IPS DF 6.9 (cell line): ENCODE measurements around the gene ZCCHC3.
"Not testable (repeated sequence)": the region's sequence is repeated elsewhere in the genome, so short reads cannot be mapped to it uniquely, and the experiment has no call there.

Experiments
- DNase-seq: peaks from one replicate; pipeline ENCODE4 v3.0.0-alpha.2; 2013; ENCODE audit warnings: low read depth, low spot score
- H3K27ac ChIP-seq: one replicate; pipeline ENCODE4 v1.5.1; 2013; ENCODE audit warnings: low read length, control low read depth
- H3K27me3 ChIP-seq: 2 replicates; pipeline ENCODE4 v1.6.1; 2013; ENCODE audit warnings: mild to moderate bottlenecking, low read length; ENCODE audit not compliant: control insufficient read depth, insufficient read depth
- H3K36me3 ChIP-seq: 2 replicates; pipeline ENCODE4 v1.6.1; 2013; ENCODE audit warnings: low read length; ENCODE audit not compliant: control insufficient read depth, insufficient read depth
- H3K4me1 ChIP-seq: 2 replicates; pipeline ENCODE4 v1.6.1; 2013; ENCODE audit warnings: low read length; ENCODE audit not compliant: control insufficient read depth, insufficient read depth
- H3K4me3 ChIP-seq: 2 replicates; pipeline ENCODE4 v1.5.1; 2013; ENCODE audit warnings: mild to moderate bottlenecking, low read length
- H3K9me3 ChIP-seq: 2 replicates; pipeline ENCODE4 v1.6.1; 2013; ENCODE audit warnings: low read length, inconsistent platforms; ENCODE audit not compliant: control insufficient read depth, insufficient read depth
- WGBS: extraction: QIAGEN DNeasy Blood & Tissue Kit; methylation state at CpG from one replicate; pipeline ENCODE4 v1.1.7; 2013; ENCODE audit warnings: mixed read lengths, missing lambda C conversion rate; ENCODE audit not compliant: insufficient read length, insufficient coverage; 5-methylcytosine and 5-hydroxymethylcytosine counted together

ZCCHC3 gene

DNA sequence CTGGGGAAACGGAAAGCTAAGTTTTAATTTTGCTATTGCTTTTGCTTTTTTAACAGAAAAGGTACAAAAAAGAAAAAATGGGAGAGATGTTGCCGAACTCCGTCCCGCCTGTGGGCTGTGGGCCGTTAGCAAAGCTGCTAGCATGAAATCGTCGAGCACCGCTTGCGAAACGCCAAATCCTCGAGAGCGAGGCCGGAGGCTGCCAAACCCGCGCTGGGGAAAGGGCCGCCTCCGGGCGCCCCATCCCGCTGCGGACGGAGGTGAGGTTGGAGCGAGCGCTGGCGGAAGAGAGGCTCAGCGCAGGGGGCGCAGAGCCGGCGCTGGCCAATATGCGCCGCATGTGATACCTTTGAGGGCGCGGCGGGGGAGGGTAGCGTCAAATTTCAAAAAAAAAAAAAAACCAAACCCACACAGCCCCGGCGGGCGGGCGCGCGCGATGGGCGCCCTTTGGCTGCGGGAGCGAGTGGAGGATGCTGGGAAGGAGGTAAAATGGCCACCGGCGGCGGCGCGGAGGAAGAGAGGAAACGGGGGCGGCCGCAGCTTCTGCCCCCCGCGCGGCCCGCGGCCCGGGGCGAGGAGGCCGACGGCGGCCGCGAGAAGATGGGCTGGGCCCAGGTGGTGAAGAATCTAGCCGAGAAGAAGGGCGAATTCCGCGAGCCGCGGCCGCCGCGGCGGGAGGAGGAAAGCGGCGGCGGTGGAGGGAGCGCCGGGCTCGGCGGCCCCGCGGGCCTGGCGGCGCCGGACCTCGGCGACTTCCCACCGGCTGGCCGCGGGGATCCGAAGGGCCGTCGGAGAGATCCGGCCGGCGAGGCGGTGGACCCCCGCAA lies at the start of gene ZCCHC3:
Gene ZCCHC3 (plus strand): TSS at position 473 of the 827 bp plus-strand sequence. CDS start 17 bp downstream, at position 490.
- no peaks in the 10 kb centered on the region for H3K9me3 ChIP-seq
- no peak within 1 kb of the TSS for H3K27ac ChIP-seq
- no peaks in the 10 kb centered on the region for H3K36me3 ChIP-seq
- WGBS = no CpG with 5 or more reads among the region's 99 CpGs
- no peaks in the 10 kb centered on the region for H3K27me3 ChIP-seq
- peak within 1 kb of the TSS; percentile 66 for H3K4me3 ChIP-seq
- peaks cover 5% of the 10 kb centered on the region; the same call in 1 of the 2 replicates for H3K4me1 ChIP-seq
- peak; percentile 61 for DNase-seq

- DNase-seq = no peak
- no CpG with 5 or more reads among the region's 2 CpGs for WGBS
- Histone ChIP-seq H3K27me3 (peaks cover 25% of the 10 kb centered on the region), H3K9me3 (no peaks in the 10 kb centered on the region), H3K4me1 (no peaks in the 10 kb centered on the region), H3K36me3 (no peaks in the 10 kb centered on the region), H3K27ac (no peak overlapping the region), H3K4me3 (no peak overlapping the region)
Observed at GRCh38 chr20:251354-251753, 46.0 kb upstream of the ZCCHC3 start.

DNA sequence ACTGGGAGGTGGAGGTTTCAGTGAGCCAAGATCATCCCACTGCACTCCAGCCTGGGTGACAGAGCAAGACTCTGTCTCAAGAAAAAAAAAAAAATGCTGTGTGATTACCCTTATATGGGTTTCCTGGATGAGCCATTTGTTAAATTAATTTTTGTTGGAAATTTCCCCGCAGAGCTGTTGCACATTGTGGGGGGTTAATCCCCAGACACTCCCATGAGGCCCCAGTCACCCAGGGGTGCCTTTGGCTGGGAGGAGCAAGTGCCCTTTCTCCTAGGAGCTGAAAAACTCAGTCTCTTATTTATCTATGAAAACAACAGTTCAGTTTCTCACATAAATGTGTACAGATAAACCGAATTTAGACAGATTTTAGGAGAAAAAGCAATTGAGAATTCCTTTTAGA lies 44.6 kb upstream of the ZCCHC3 start:
- Histone ChIP-seq H3K36me3 (no peaks in the 10 kb centered on the region), H3K27me3 (peaks cover 32% of the 10 kb centered on the region), H3K9me3 (no peaks in the 10 kb centered on the region), H3K27ac (no peak overlapping the region), H3K4me1 (no peaks in the 10 kb centered on the region), H3K4me3 (no peak overlapping the region)
- DNase-seq = no peak
- no CpG with 5 or more reads among the region's 2 CpGs for WGBS

GRCh38 chr20:253447-253846 lies 43.9 kb upstream of the ZCCHC3 start:
- peaks cover 37% of the 10 kb centered on the region for H3K27me3 ChIP-seq
- not testable (repeated sequence) for H3K36me3 ChIP-seq, DNase-seq, H3K27ac ChIP-seq, H3K9me3 ChIP-seq, H3K4me1 ChIP-seq, H3K4me3 ChIP-seq
- no CpG with 5 or more reads among the region's 6 CpGs for WGBS

- Histone ChIP-seq H3K27me3 (peaks cover 27% of the 10 kb centered on the region), H3K36me3 (no peaks in the 10 kb centered on the region), H3K27ac (no peak within 1 kb of the TSS), H3K9me3 (no peaks in the 10 kb centered on the region), H3K4me1 (no peaks in the 10 kb centered on the region), H3K4me3 (no peak within 1 kb of the TSS)
- WGBS = no CpG with 5 or more reads among the region's 7 CpGs
- DNase-seq = no peak
Observed at GRCh38 chr20:257419-257818, 40.0 kb upstream of the ZCCHC3 start, which contains the start of gene DEFB132. DEFB132 (plus strand) TSS chr20:257724; CDS start chr20:257779, 55 bp downstream.

GRCh38 chr20:258269-258858 lies 39.0 kb upstream of the ZCCHC3 start:
- no peak overlapping the region for H3K4me3 ChIP-seq

GRCh38 chr20:258963-259362 lies 38.4 kb upstream of the ZCCHC3 start:
- WGBS = no CpG with 5 or more reads among the region's 8 CpGs
- Histone ChIP-seq H3K9me3 (no peaks in the 10 kb centered on the region), H3K27me3 (peaks cover 20% of the 10 kb centered on the region; the same call in 1 of the 2 replicates), H3K27ac (no peak overlapping the region), H3K36me3 (no peaks in the 10 kb centered on the region), H3K4me3 (no peak overlapping the region), H3K4me1 (no peaks in the 10 kb centered on the region)
- DNase-seq = no peak

More at GRCh38 chr20:258269-258858, 39.0 kb upstream of the ZCCHC3 start:
- no peaks in the 10 kb centered on the region for H3K9me3 ChIP-seq
- WGBS = no CpG with 5 or more reads among the region's 4 CpGs
- H3K27me3 ChIP-seq = peaks cover 21% of the 10 kb centered on the region; the same call in 1 of the 2 replicates
- no peaks in the 10 kb centered on the region for H3K4me1 ChIP-seq
- DNase-seq = no peak
- H3K36me3 ChIP-seq = no peaks in the 10 kb centered on the region
- no peak overlapping the region for H3K27ac ChIP-seq

- H3K27ac ChIP-seq = no peak overlapping the region
- peaks cover 20% of the 10 kb centered on the region; the same call in 1 of the 2 replicates for H3K27me3 ChIP-seq
- no peak overlapping the region for H3K4me3 ChIP-seq
- H3K36me3 ChIP-seq = no peaks in the 10 kb centered on the region
- WGBS = no CpG with 5 or more reads among the region's 2 CpGs
- H3K9me3 ChIP-seq = no peaks in the 10 kb centered on the region
- no peak for DNase-seq
- H3K4me1 ChIP-seq = no peaks in the 10 kb centered on the region
Observed at GRCh38 chr20:259981-260380, 37.4 kb upstream of the ZCCHC3 start.

GRCh38 chr20:263701-264100 lies 33.7 kb upstream of the ZCCHC3 start:
- no peak overlapping the region for H3K4me3 ChIP-seq
- no peak for DNase-seq
- H3K27me3 ChIP-seq = peaks cover 10% of the 10 kb centered on the region; the same call in 1 of the 2 replicates
- H3K9me3 ChIP-seq = no peaks in the 10 kb centered on the region
- no peaks in the 10 kb centered on the region for H3K4me1 ChIP-seq
- WGBS = no CpG with 5 or more reads among the region's 13 CpGs
- no peak overlapping the region for H3K27ac ChIP-seq
- no peaks in the 10 kb centered on the region for H3K36me3 ChIP-seq

GRCh38 chr20:266596-267562 lies 30.5 kb upstream of the ZCCHC3 start:
- Histone ChIP-seq H3K36me3 (no peaks in the 10 kb centered on the region), H3K4me1 (no peaks in the 10 kb centered on the region), H3K9me3 (no peaks in the 10 kb centered on the region), H3K27ac (no peak overlapping the region), H3K4me3 (no peak overlapping the region), H3K27me3 (peaks cover 4% of the 10 kb centered on the region; the same call in 1 of the 2 replicates)
- no CpG with 5 or more reads among the region's 43 CpGs for WGBS
- peak; percentile 82 for DNase-seq
